Effector memory CD8-positive, alpha-beta T cell (primary cell): ENCODE data around the gene AIRE.

Experiments
- ATAC-seq: fragments of 150-1000 bp; cut with Tn5 transposase; replicated peaks from 2 replicates; pipeline ENCODE4 v1.10.0; 2021; ENCODE audit warnings: mild to moderate bottlenecking, moderate library complexity
- DNase-seq, 3 experiments: peaks; one replicate each; pipeline ENCODE4 v3.0.0; 2021
- H3K27ac Mint-ChIP-seq, 2 donors: one replicate each; pipeline ENCODE4 v1.8.0; 2022; ENCODE audit warnings: mild to moderate bottlenecking in 2 of 2, mixed read lengths in 2 of 2, moderate library complexity in 2 of 2
- H3K27me3 Mint-ChIP-seq, 2 donors: one replicate each; pipeline ENCODE4 v1.8.0; 2022; ENCODE audit warnings: mixed read lengths in 2 of 2
- H3K36me3 Mint-ChIP-seq: one replicate; pipeline ENCODE4 v1.8.0; 2022; ENCODE audit warnings: mild to moderate bottlenecking, moderate library complexity, mixed read lengths; ENCODE audit not compliant: insufficient read depth
- H3K4me1 Mint-ChIP-seq, 2 donors: one replicate each; pipeline ENCODE4 v1.8.0; 2022; ENCODE audit warnings: low read depth in 2 of 2, mixed read lengths in 2 of 2
- H3K4me3 Mint-ChIP-seq, 2 donors: one replicate each; pipeline ENCODE4 v1.8.0; 2022; ENCODE audit warnings: mild to moderate bottlenecking in 2 of 2, mixed read lengths in 2 of 2, moderate library complexity in 2 of 2
- H3K9me3 Mint-ChIP-seq, 2 donors: one replicate each; pipeline ENCODE4 v1.8.0; 2022; ENCODE audit warnings: mixed read lengths in 2 of 2

The AIRE gene

DNA sequence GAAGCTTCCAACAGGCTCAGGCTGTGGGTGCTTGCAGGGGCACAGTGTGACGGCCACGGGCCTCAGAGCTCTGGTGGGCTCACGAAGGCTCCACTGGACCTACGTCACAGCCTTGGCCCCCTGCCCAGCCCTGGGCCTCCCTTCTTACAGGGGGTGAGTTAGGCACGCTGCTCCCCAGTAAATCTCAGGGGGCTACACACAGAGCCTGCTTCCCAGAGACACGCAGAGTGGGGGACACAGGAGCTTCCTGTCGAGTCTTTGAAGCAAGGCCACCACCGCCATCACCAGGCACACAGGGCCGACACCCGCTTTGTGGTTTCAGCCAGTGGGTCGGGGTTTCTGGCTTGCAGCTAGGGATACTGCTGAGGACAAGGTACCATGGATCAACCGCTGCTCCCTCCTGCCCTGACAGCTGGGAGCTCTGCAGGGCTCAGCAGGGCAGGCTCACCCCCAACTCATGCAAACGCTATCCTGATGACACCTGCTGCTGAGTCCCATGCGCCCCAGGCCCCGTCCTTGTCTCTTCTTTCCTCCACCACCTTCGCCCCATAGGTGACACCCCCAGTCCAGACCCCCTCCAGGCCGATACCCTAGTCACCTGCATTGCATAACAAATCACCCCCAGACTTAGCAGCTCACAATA lies 59.0 kb downstream of the AIRE start:
- no peak overlapping the region for H3K27ac Mint-ChIP-seq
- DNase-seq (no peak), ATAC-seq (no peak)
- H3K9me3 Mint-ChIP-seq, result no peaks in the 10 kb centered on the region
- H3K27me3 Mint-ChIP-seq, result peaks cover 0 to 34% of the 10 kb centered on the region in 2 donors
- no peak overlapping the region for H3K4me3 Mint-ChIP-seq
- peaks cover 4 to 6% of the 10 kb centered on the region in 2 donors for H3K4me1 Mint-ChIP-seq
- peaks cover 1% of the 10 kb centered on the region for H3K36me3 Mint-ChIP-seq

DNA sequence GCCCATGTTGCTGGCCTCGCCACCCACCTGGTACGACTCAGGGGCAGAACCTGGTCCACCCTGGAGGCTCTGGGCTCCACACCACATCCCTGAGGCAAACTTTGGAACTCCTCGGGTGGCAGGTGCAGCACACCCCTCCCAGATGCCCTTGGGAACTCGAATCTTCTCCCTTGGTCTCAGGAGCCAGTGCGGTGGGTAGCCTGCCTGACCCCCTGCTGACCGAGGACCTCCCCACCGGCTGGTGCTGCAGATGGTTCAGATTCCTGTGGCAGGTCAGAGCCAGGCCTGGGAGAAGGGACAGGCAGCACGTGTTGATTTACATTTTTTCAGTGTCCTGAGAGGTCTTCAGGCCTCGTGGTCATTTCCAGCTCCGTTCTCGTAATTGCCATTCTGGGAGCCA lies 59.8 kb downstream of the AIRE start:
- Mint-ChIP-seq H3K9me3 (no peaks in the 10 kb centered on the region), H3K4me3 (no peak overlapping the region), H3K27me3 (peaks cover 0 to 35% of the 10 kb centered on the region in 2 donors), H3K36me3 (no peaks in the 10 kb centered on the region), H3K4me1 (peaks cover 0 to 2% of the 10 kb centered on the region in 2 donors), H3K27ac (no peak overlapping the region)
- DNase-seq (no peak), ATAC-seq (no peak)

DNA sequence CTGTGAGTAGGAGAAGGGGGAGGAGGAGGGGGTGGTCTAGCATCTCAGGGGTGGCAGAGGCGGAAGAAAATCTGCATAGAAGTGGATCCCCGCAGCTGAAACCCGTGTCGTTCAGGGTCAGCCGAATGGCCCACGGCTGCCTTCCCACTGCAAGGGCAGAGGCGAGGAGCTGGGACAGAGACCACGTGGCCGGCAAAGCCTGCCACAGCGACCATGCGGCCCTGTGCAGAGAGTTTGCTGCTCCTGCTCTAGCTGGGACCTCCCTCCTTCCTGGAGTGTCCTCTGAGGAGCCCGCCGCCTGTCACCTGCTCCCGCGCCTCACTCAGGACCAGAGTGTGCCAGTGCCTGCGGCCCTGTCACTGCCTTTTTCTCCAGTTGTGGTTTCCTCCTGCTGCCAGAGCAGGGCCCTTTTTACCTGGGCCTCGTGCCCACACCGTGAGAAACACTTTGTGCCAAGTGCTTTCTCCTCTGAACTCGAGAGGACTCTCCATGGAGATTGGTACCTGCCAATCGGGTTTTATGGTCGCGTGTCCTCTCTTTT lies 62.3 kb downstream of the AIRE start:
- no peak overlapping the region for H3K4me3 Mint-ChIP-seq
- ATAC-seq (no peak), DNase-seq (no peak)
- no peaks in the 10 kb centered on the region for H3K9me3 Mint-ChIP-seq
- no peak overlapping the region for H3K27ac Mint-ChIP-seq
- H3K27me3 Mint-ChIP-seq, result peaks cover 0 to 35% of the 10 kb centered on the region in 2 donors
- H3K36me3 Mint-ChIP-seq, result no peaks in the 10 kb centered on the region
- peaks cover 0 to 6% of the 10 kb centered on the region in 2 donors for H3K4me1 Mint-ChIP-seq
